Measurements from ENCODE around the gene MAGEA9.

- no peak for TF ChIP-seq CTCF (conservative IDR thresholded peaks at IDR 0.05 in 1 of 2, IDR thresholded peaks at IDR 0.05 in 1 of 2; ENCODE audit: extremely low read depth in 1 of 2, insufficient read depth in 1 of 2, low read depth in 1 of 2, low read length in 2 of 2)
- TF ChIP-seq EZH2 (IDR thresholded peaks at IDR 0.05; ENCODE audit: borderline replicate concordance, low read length): no peak
Observed at GRCh38 chrX:149807747-149808458, 26.2 kb downstream of the MAGEA9 start.

Measured in mammary epithelial cell (primary cell).